RWPE2 (cell line): ENCODE measurements around the gene MTRF1.

Source experiments
- ATAC-seq: fragments of 200-7000 bp; cut with Tn5 transposase; 3 replicates; pipeline ENCODE4 v1.9.1; 2021; ENCODE audit warnings: low read depth
- DNase-seq: peaks from one replicate; pipeline ENCODE4 v3.0.0-alpha.2; 2020; ENCODE audit warnings: low spot score
- H3K27ac ChIP-seq: fragments of 450-650 bp; 2 replicates; pipeline ENCODE4 v1.5.1; 2017; ENCODE audit warnings: mild to moderate bottlenecking; ENCODE audit not compliant: poor library complexity, severe bottlenecking
- H3K27me3 ChIP-seq: fragments of 250-450 bp; sonication (Bioruptor Pico); 2 replicates; pipeline ENCODE4 v1.5.1; 2021; ENCODE audit warnings: mild to moderate bottlenecking, moderate library complexity; ENCODE audit not compliant: insufficient read depth, poor library complexity, severe bottlenecking
- H3K36me3 ChIP-seq: fragments of 250-450 bp; sonication (Bioruptor Pico); 2 replicates; pipeline ENCODE4 v1.5.1; 2020; ENCODE audit warnings: low read depth, mild to moderate bottlenecking, moderate library complexity
- H3K4me1 ChIP-seq: fragments of 250-450 bp; sonication (Bioruptor Pico); 2 replicates; pipeline ENCODE4 v1.5.1; 2021; ENCODE audit warnings: mild to moderate bottlenecking, moderate library complexity; ENCODE audit not compliant: insufficient read depth, poor library complexity, severe bottlenecking
- H3K4me3 ChIP-seq: fragments of 250-450 bp; sonication (Bioruptor Pico); 2 replicates; pipeline ENCODE4 v1.5.1; 2021; ENCODE audit warnings: mild to moderate bottlenecking, moderate library complexity; ENCODE audit not compliant: severe bottlenecking
- H3K9me3 ChIP-seq: fragments of 250-450 bp; sonication (Bioruptor Pico); 2 replicates; pipeline ENCODE4 v1.5.1; 2021; ENCODE audit warnings: mild to moderate bottlenecking, moderate library complexity; ENCODE audit not compliant: severe bottlenecking
- CTCF ChIP-seq: fragments of 450-650 bp; IDR thresholded peaks from one replicate; pipeline ENCODE4 v1.5.1; 2017; ENCODE audit warnings: mild to moderate bottlenecking, moderate library complexity; ENCODE audit not compliant: poor library complexity, severe bottlenecking

MTRF1 gene

GRCh38 chr13:41229356-41229755, 34.0 kb downstream of the MTRF1 start:
- peaks cover 1% of the 10 kb centered on the region for H3K4me1 ChIP-seq
- DNase-seq (no peak), ATAC-seq (no peak)
- no peak for TF ChIP-seq CTCF
- peaks cover 7% of the 10 kb centered on the region; the same call in 1 of the 2 replicates for H3K36me3 ChIP-seq
- H3K27ac ChIP-seq, result no peak overlapping the region
- no peak overlapping the region for H3K4me3 ChIP-seq
- H3K27me3 ChIP-seq, result no peaks in the 10 kb centered on the region
- H3K9me3 ChIP-seq, result no peaks in the 10 kb centered on the region

- no peaks in the 10 kb centered on the region for H3K27me3 ChIP-seq
- no peak overlapping the region for H3K27ac ChIP-seq
- H3K4me1 ChIP-seq, result peaks cover 7% of the 10 kb centered on the region
- ATAC-seq, result peak; percentile 77
- peaks cover 2% of the 10 kb centered on the region; the same call in 1 of the 2 replicates for H3K36me3 ChIP-seq
- no peaks in the 10 kb centered on the region for H3K9me3 ChIP-seq
- H3K4me3 ChIP-seq, result no peak overlapping the region
- no peak for TF ChIP-seq CTCF
- no peak for DNase-seq
Measured at GRCh38 chr13:41224113-41225110, 39.0 kb downstream of the MTRF1 start.

GRCh38 chr13:41222259-41222852, 41.0 kb downstream of the MTRF1 start:
- Histone ChIP-seq H3K9me3 (no peaks in the 10 kb centered on the region), H3K27me3 (no peaks in the 10 kb centered on the region), H3K4me1 (peaks cover 7% of the 10 kb centered on the region), H3K36me3 (no peaks in the 10 kb centered on the region; the same call in 1 of the 2 replicates), H3K4me3 (no peak overlapping the region), H3K27ac (no peak overlapping the region)
- DNase-seq, result no peak
- peak; percentile 76 for TF ChIP-seq CTCF
- peak; percentile 67; the same call in 2 of the 3 replicates for ATAC-seq

- Histone ChIP-seq H3K36me3 (peaks cover 7% of the 10 kb centered on the region; the same call in 1 of the 2 replicates), H3K9me3 (no peaks in the 10 kb centered on the region), H3K4me3 (no peak overlapping the region), H3K4me1 (peaks cover 17% of the 10 kb centered on the region), H3K27me3 (no peaks in the 10 kb centered on the region), H3K27ac (no peak overlapping the region)
- TF ChIP-seq CTCF, result no peak
- ATAC-seq (no peak), DNase-seq (no peak)
Measured at GRCh38 chr13:41220401-41220800, 43.0 kb downstream of the MTRF1 start.
